GM18858 (cell line): Measurements from ENCODE around the gene ZNF296.
A peak's percentile ranks its signal among the peaks of the same experiment; 100 is the strongest.
"Not testable (repeated sequence)": the region's sequence is repeated elsewhere in the genome, so short reads cannot be mapped to it uniquely, and the experiment has no call there.

Experiments
- ATAC-seq: cut with Tn5 transposase; IDR thresholded peaks from one replicate; pipeline ENCODE4 v1.9.1; 2021; ENCODE audit not compliant: unreplicated experiment

The ZNF296 gene

DNA sequence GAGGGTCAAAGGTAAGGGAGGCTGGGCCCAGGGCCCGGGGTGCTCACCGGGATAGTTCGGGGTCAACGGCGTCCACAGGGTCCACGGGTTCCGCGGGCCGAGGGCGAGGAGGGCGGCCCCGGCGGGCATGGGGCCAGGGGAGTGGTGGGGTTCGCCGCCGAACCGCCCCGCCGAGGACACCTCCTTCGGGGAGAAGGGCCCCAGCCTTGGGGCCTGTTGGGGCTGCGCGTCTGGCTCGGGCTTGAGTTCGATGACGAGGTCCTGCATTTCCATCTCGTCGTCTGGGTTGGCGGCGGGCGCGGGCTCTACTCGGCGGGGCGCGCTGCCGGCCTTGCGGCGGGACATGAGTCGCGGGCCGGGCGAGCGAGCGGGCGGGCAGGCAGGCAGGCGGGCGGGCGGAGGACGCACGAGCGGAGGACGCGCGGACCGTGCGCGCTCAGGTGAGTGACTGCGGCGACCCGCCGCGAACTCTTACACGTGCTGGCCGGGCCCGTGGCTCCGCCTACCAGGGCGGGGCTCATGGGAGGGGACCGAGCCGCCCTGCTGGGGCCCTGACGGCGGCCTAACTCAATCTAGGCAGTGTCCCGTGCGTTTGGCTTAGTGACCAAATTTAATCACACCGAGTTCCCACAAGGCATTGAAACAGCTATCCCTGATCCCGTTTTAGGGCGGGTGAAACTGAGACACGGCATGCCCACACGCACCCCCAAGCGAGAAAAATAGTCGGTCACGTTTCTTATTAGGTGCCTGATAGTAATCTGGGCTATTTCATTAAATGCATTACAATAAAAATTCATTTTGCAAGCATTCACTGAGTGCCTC is at the start of gene ZNF296:
ZNF296 (minus strand) TSS at position 450 of the 822 bp plus-strand sequence; CDS start at position 345, 105 bp downstream.
- ATAC-seq: peak; percentile 42

GRCh38 chr19:45125360-45125759 is 49.1 kb upstream of the ZNF296 start:
- no peak for ATAC-seq

DNA sequence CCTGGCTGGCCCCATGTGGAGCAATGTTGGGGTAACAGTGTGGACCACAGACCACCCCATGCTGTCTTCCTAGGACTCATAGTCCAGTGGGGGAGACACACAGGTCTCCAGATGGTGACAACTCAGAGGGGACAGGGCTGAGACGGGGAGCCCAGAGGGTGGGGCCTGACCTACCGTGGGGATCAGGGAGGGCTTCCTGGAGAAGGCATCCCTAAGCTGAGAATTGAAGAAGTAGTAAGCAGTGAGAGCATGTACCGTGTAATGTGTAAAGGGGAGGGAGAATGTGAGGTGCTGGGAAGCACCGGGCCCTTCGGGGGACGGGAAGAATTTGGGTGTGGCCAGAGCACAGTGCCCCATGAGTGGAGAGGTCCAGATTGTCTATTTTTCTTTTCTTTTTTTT is 47.7 kb upstream of the ZNF296 start:
- no peak for ATAC-seq

DNA sequence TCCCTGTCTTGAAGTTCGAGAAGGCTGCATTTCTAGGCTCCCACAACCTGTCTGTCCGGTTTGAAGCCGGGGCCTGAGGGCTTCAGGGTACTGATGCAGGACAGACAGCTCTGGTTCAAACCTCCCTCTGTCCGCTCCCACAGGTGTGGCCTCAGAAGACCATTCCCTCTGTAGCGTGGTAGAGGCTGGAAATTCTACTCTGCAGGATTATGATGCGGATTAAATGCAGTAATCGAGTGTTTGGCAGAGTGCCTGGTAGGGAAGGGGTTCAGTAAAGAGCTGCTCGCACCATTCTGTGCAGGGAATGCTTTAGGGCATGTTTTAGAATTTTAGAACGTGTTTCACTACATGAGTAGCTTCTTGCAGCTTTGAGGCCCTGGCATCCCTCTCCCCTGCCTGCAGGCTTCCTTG is 47.2 kb upstream of the ZNF296 start:
- no peak for ATAC-seq

- ATAC-seq: no peak
Measured at GRCh38 chr19:45122832-45123231, 46.6 kb upstream of the ZNF296 start.

GRCh38 chr19:45121827-45122345 is 45.6 kb upstream of the ZNF296 start:
- no peak for ATAC-seq

DNA sequence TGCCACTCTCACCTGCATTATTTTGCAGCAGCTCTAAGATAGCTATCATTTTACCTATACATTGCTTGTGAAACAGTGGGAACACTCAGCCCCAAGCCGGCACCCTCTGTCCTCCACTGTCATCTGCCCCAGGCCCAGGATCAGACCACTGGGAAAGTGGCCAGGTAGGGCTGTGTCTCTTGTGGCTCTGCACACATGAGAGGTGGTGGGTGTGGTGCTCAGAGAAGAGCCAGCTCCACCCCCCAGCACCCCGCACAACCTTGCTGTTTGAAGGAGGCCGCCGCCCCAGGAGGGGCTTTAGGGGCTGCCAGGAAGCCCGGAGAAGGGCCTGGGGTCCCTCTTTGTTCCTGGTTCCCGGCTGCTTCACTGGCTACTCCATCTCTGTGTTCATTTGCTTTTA is 43.3 kb upstream of the ZNF296 start:
- no peak for ATAC-seq

DNA sequence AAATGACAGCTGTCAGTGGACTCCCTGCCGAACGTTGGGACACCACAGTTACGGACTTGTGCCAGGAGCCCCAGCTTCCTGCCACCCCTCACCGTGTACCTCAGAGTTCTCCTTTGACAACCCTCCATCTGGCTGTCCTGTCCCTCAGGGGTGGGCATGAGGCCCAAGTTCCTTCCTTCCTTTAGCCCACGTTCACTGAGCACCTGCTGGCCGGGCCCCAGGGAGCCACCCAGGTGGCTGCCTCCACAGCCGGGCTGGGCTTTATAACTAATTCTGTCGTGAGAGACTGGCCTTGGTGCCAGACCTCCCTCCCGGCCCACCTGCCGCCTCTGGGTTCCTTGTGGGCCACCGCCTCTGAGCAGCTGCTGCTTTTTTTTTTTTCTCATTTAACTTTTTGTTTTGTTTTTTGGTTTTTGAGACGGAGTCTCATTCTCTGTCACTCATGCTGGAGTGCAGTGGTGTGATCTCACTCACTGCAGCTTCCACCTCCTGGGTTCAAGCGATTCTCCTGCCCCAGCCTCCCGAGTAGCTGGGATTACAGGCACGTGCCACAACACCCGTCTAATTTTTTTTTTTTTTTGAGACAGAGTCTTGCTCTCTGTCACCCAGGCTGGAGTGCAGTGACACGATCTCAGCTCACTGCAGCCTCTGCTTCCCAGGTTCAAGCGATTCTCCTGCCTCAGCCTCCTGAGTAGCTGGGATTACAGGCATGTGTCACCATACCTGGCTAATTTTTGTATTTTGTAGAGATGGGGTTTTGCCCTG is 42.5 kb upstream of the ZNF296 start:
- not testable (repeated sequence) for ATAC-seq

DNA sequence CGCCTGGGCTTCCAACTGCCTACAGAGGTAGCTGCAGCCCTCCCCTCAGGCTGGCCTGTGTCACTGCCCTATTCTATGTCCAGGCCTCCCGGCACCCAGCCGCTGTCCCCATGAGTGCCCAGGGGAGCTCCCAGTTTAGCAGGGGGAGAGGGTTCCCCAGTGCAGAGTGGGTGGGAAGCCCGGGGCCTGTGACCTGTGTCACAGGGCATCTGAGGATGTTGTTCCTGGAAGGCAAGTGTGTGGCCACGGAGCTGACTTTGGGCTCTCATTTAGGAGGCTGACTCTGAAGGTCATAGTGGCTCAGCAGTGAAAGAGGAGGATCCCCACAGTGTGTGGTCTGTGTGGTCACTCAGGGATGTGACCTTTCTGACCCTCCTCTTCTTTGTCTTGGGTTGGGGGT is 41.8 kb upstream of the ZNF296 start:
- ATAC-seq: no peak

GRCh38 chr19:45117671-45118070 is 41.4 kb upstream of the ZNF296 start:
- no peak for ATAC-seq

- no peak for ATAC-seq
Measured at GRCh38 chr19:45117167-45117594, 40.9 kb upstream of the ZNF296 start.

- no peak for ATAC-seq
Measured at GRCh38 chr19:45115809-45116615, 39.7 kb upstream of the ZNF296 start.

GRCh38 chr19:45114116-45114515 is 37.8 kb upstream of the ZNF296 start:
- ATAC-seq: no peak

GRCh38 chr19:45113628-45114027 is 37.4 kb upstream of the ZNF296 start:
- no peak for ATAC-seq

GRCh38 chr19:45112111-45112827 is 36.0 kb upstream of the ZNF296 start:
- ATAC-seq: no peak

DNA sequence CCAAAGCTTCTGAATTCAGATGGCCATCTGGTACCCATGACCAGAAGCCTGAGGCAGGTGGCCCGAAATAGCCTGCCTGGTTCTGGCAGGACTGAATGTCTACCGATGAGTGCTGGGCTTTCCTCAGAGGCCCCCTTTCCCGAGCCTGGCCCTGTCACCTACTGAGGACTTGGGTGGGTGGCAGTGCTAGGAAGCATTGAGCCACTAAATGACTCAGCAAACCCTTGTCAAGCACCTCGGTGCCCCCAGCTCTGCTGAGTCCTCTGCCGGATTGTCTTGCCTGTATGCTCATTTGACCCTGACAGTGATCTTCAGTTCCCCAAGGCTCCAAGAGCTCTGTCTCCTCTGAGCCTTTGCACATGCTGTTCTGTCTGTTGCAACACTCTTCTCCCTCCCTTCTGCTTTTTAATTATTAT is 34.6 kb upstream of the ZNF296 start:
- no peak for ATAC-seq

GRCh38 chr19:45107621-45108150 is 31.4 kb upstream of the ZNF296 start:
- no peak for ATAC-seq

- not testable (repeated sequence) for ATAC-seq
Measured at GRCh38 chr19:45106363-45106762, 30.1 kb upstream of the ZNF296 start.

DNA sequence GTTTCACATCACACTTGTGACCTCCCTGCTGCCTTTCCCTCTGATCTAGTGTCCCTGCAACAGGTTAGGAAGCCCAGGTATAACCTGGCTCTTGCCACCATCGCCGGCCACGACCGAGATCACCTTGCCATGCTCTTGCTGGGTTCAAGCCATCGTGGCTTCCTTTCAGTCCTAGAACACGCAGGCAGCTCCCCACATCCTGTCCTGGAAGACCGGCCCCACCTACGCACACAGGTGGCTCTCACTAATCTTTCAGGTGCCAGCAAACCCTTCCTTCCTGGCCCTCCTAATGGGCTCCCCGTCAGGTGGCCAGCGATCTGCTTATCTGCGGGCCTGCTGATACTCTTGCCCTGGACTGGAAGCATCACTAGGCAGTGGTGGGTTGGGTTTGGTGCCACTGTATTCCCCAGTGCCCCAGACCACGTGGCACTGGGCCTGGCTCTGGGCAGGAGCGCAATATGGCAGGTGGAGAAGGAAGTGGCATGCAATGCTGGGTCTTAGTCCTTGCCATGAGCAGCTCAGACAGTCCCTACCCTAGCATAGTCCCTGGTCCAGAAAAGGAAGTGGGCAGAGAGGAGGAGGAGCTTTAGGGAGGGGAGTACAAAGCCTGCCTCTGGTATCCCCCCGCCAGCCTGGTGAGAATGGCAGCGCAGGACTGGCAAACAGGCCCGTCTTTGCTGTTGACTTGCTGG is 28.5 kb upstream of the ZNF296 start:
- no peak for ATAC-seq
